K562 (cell line): ENCODE measurements around the gene CELSR2. TPM values are rescaled to one million over a fixed set of nuclear protein-coding genes. Genes with fewer than 3 reads are reported as not detected.

Experiments used
- E2F4 ChIP-seq: sonication (generic); formaldehyde crosslinking; IDR thresholded peaks from 2 replicates; pipeline ENCODE4 v1.8.0; 2022; ENCODE audit warnings: mild to moderate bottlenecking, low read depth, missing genetic modification reagents
- FOSL1 ChIP-seq: fragments of 200-800 bp; sonication (Bioruptor generic); conservative IDR thresholded peaks from 2 replicates; pipeline ENCODE4 v1.6.1; 2016; ENCODE audit warnings: missing genetic modification characterization, missing compliant biosample characterization
- HDAC3 ChIP-seq: fragments of 450-650 bp; IDR thresholded peaks from 2 replicates; pipeline ENCODE4 v1.6.1; 2018; ENCODE audit warnings: borderline replicate concordance, mild to moderate bottlenecking, moderate library complexity; ENCODE audit not compliant: partially characterized antibody
- HMGXB4 ChIP-seq: sonication (generic); formaldehyde crosslinking; IDR thresholded peaks from 2 replicates; pipeline ENCODE4 v1.8.1; 2023; ENCODE audit warnings: mild to moderate bottlenecking, missing genetic modification reagents
- MAX ChIP-seq: sonication (generic); formaldehyde crosslinking; IDR thresholded peaks from 2 replicates; pipeline ENCODE4 v1.9.0; 2022; ENCODE audit warnings: mild to moderate bottlenecking, missing genetic modification reagents
- POLR2G ChIP-seq: fragments of 200-400 bp; formaldehyde crosslinking; IDR thresholded peaks from 2 replicates; pipeline ENCODE4 v1.6.1; 2017; ENCODE audit warnings: low read depth, mild to moderate bottlenecking, antibody characterized with exemption, low read length, moderate library complexity
- RCOR1 ChIP-seq, 2 experiments: IDR thresholded peaks; 2 replicates each; pipeline ENCODE4 v1.6.1; 2012; ENCODE audit warnings: low read depth in 2 of 2, low read length in 2 of 2, borderline replicate concordance in 1 of 2, improper control_type of control experiment in 1 of 2
- TEAD4 ChIP-seq, 2 experiments: sonication (generic) in 1 of 2; formaldehyde crosslinking in 1 of 2; IDR thresholded peaks; 2 replicates each; pipeline versions ENCODE4 v1.6.1 to v1.8.0; 2012 to 2022; ENCODE audit warnings: borderline replicate concordance in 1 of 2, inconsistent platforms in 1 of 2, low read length in 1 of 2, mild to moderate bottlenecking in 1 of 2, missing genetic modification reagents in 1 of 2
- XRCC5 ChIP-seq: fragments of 200-400 bp; formaldehyde crosslinking; IDR thresholded peaks from 2 replicates; pipeline ENCODE4 v1.6.1; 2017; ENCODE audit warnings: low read depth, mild to moderate bottlenecking, low read length
- ZBTB40 ChIP-seq, 2 experiments: fragments of 450-650 bp in 1 of 2; sonication (generic) in 1 of 2; formaldehyde crosslinking in 1 of 2; IDR thresholded peaks; 2 replicates each; pipeline versions ENCODE4 v1.7.1 to v1.9.0; 2016 to 2022; ENCODE audit warnings: inconsistent platforms in 1 of 2, mild to moderate bottlenecking in 1 of 2, missing genetic modification reagents in 1 of 2
- ZNF830 ChIP-seq: fragments of 250-450 bp; sonication (Bioruptor Pico); IDR thresholded peaks from 2 replicates; pipeline ENCODE4 v1.5.0; 2021; ENCODE audit warnings: mild to moderate bottlenecking
- polyA plus RNA-seq, 8 experiments: library from polyadenylated mRNA; depleted of rRNA in 4 of 8; stranded (reverse) in 5 of 8; unstranded in 3 of 8; fragments of >200 nt; fragmentation: Nextera tagmentation in 2 of 8; fragmentation: Illumina TruSeq in 1 of 8; extraction: Ambion mirVana in 2 of 8; extraction: Trizol in 1 of 8; gene quantifications; 2 replicates each; pipeline versions ENCODE4 v1.2.1 to v1.2.3, GENCODE V29; 2011 to 2014; ENCODE audit warnings: inconsistent platforms in 1 of 8, missing spikeins in 1 of 8
- total RNA-seq, 7 experiments: library from RNA; depleted of rRNA in 6 of 7; stranded (reverse); fragments of >200 nt in 6 of 7; fragmentation: Illumina TruSeq in 2 of 7; extraction: Trizol in 2 of 7; gene quantifications; 2 replicates each; pipeline versions ENCODE4 v1.2.1 to v1.2.3, GENCODE V29; 2011 to 2021; ENCODE audit warnings: low replicate concordance in 1 of 7

CELSR2 gene
- total and polyA plus RNA-seq, 9 of the 15 experiments (the other 6 are each of a cell fraction or from before 2014, with no cell fraction given), result 0.31 to 21.9 (median 4.2) TPM

- no peak; a peak in 1 of 4 replicates for TF ChIP-seq RCOR1 (IDR thresholded peaks at IDR 0.05; ENCODE audit: borderline replicate concordance in 1 of 2, low read depth in 2 of 2, low read length in 2 of 2)
- TF ChIP-seq TEAD4 (IDR thresholded peaks at IDR 0.05; ENCODE audit: low read length), result 0 out of 2 replicates have a peak, but pooled peaks have one; percentile 25
- no peak for TF ChIP-seq TEAD4 (CRISPR knock-in tag; IDR thresholded peaks at IDR 0.05; ENCODE audit: borderline replicate concordance)
- TF ChIP-seq HDAC3, result no peak
- TF ChIP-seq HMGXB4 (CRISPR knock-in tag), result 0 out of 2 replicates have a peak, but pooled peaks have one; percentile 54
- TF ChIP-seq E2F4 (CRISPR knock-in tag), result no peak
- no peak for TF ChIP-seq ZNF830 (CRISPR knock-in tag)
- 0 out of 2 replicates have a peak, but pooled peaks have one; percentile 48 for TF ChIP-seq ZBTB40 (IDR thresholded peaks at IDR 0.05)
- TF ChIP-seq ZBTB40 (CRISPR knock-in tag; IDR thresholded peaks at IDR 0.05), result no peak
- peak; percentile 94 for TF ChIP-seq MAX (CRISPR knock-in tag)
- TF ChIP-seq FOSL1, result peak; percentile 42
- TF ChIP-seq XRCC5, result 0 out of 2 replicates have a peak, but pooled peaks have one; percentile 72
- TF ChIP-seq POLR2G, result peak; percentile 77
Observed at GRCh38 chr1:109248797-109249629, at the start of gene CELSR2 (continued).
